HG02763 (cell line): ENCODE measurements around the gene PGLYRP4.

Source experiments
- ATAC-seq: cut with Tn5 transposase; IDR thresholded peaks from one replicate; pipeline ENCODE4 v1.9.1; 2021; ENCODE audit warnings: mild to moderate bottlenecking, moderate library complexity; ENCODE audit not compliant: unreplicated experiment

Gene PGLYRP4

GRCh38 chr1:153293480-153293775, 55.2 kb downstream of the PGLYRP4 start:
- ATAC-seq, result no peak

- ATAC-seq, result no peak
Measured at GRCh38 chr1:153292740-153293479, 55.7 kb downstream of the PGLYRP4 start.

GRCh38 chr1:153292185-153292584, 56.5 kb downstream of the PGLYRP4 start:
- no peak for ATAC-seq

GRCh38 chr1:153291514-153291913, 57.1 kb downstream of the PGLYRP4 start:
- ATAC-seq, result no peak

- ATAC-seq, result no peak
Measured at GRCh38 chr1:153288634-153289275, 59.9 kb downstream of the PGLYRP4 start.
